Cardiac muscle cell (in vitro differentiated cells and primary cell): ENCODE results near the gene POLN. TPM values are rescaled to one million over a fixed set of nuclear protein-coding genes. Genes with fewer than 3 reads are reported as not detected.
"Not testable (repeated sequence)": the region's sequence is repeated elsewhere in the genome, so short reads cannot be mapped to it uniquely, and the experiment has no call there.

Experiments used
- DNase-seq, 2 donors: peaks; one replicate each; pipeline versions ENCODE4 v3.0.0 to v3.0.0-alpha.2; 2010 to 2017; ENCODE audit warnings: low read depth in 1 of 2, low spot score in 1 of 2
- H3K27ac ChIP-seq: fragments of 200-600 bp; sonication (generic); 2 replicates; pipeline ENCODE4 v1.5.1; 2016
- H3K27me3 ChIP-seq: fragments of 200-600 bp; sonication (generic); 2 replicates; pipeline ENCODE4 v1.6.0; 2016; ENCODE audit warnings: control low read depth
- H3K36me3 ChIP-seq: fragments of 200-600 bp; sonication (generic); 2 replicates; pipeline ENCODE4 v1.5.1; 2016; ENCODE audit warnings: control low read depth
- H3K4me1 ChIP-seq: fragments of 200-600 bp; sonication (generic); 2 replicates; pipeline ENCODE4 v1.8.1; 2017; ENCODE audit warnings: low read depth, mild to moderate bottlenecking, mixed run types
- H3K4me3 ChIP-seq: fragments of 200-600 bp; sonication (generic); 2 replicates; pipeline ENCODE4 v1.5.1; 2016; ENCODE audit warnings: mild to moderate bottlenecking
- H3K9me3 ChIP-seq: fragments of 200-600 bp; sonication (generic); 2 replicates; pipeline ENCODE4 v1.5.1; 2017; ENCODE audit warnings: low read depth, mild to moderate bottlenecking, control low read depth
- CTCF ChIP-seq: IDR thresholded peaks from 2 replicates; pipeline ENCODE4 v1.5.1; 2012; ENCODE audit warnings: low read depth, mild to moderate bottlenecking, low read length
- polyA plus RNA-seq: library from polyadenylated mRNA; unstranded; fragments of >200 nt; fragmentation: Nextera tagmentation; extraction: Ambion mirVana; gene quantifications from 2 replicates; pipeline ENCODE4 v1.2.1, GENCODE V29; 2016
- total RNA-seq: library from RNA; depleted of rRNA; stranded (reverse); fragments of >200 nt; gene quantifications from 2 replicates; pipeline ENCODE4 v1.2.3, GENCODE V29; 2016

The POLN gene
- total and polyA plus RNA-seq, 2 experiments from 2014 or later, result 5.2 to 9.0 TPM

GRCh38 chr4:2036327-2036726 lies 205.6 kb downstream of the POLN start:
- no peaks in the 10 kb centered on the region for H3K4me1 ChIP-seq
- no peak for TF ChIP-seq CTCF
- no peaks in the 10 kb centered on the region for H3K9me3 ChIP-seq
- no peak overlapping the region for H3K4me3 ChIP-seq
- H3K36me3 ChIP-seq, result no peaks in the 10 kb centered on the region
- no peak overlapping the region for H3K27ac ChIP-seq
- no peak for DNase-seq
- peaks cover 20% of the 10 kb centered on the region for H3K27me3 ChIP-seq

GRCh38 chr4:2031161-2031560 lies 210.8 kb downstream of the POLN start:
- H3K4me1 ChIP-seq, H3K36me3 ChIP-seq, H3K27me3 ChIP-seq, H3K4me3 ChIP-seq, H3K27ac ChIP-seq, DNase-seq, H3K9me3 ChIP-seq: not testable (repeated sequence)

GRCh38 chr4:2027120-2027519 lies 214.8 kb downstream of the POLN start:
- H3K4me1 ChIP-seq, DNase-seq, H3K27ac ChIP-seq, H3K4me3 ChIP-seq, H3K27me3 ChIP-seq, H3K9me3 ChIP-seq, H3K36me3 ChIP-seq: not testable (repeated sequence)

GRCh38 chr4:2025817-2026216 lies 216.1 kb downstream of the POLN start:
- no peak for TF ChIP-seq CTCF
- no peak overlapping the region for H3K27ac ChIP-seq

GRCh38 chr4:2024683-2025082 lies 217.2 kb downstream of the POLN start:
- no peak overlapping the region for H3K4me3 ChIP-seq
- peaks cover 14% of the 10 kb centered on the region for H3K4me1 ChIP-seq
- H3K27me3 ChIP-seq, result no peaks in the 10 kb centered on the region
- H3K9me3 ChIP-seq, result no peaks in the 10 kb centered on the region
- H3K27ac ChIP-seq, result no peak overlapping the region
- no peaks in the 10 kb centered on the region for H3K36me3 ChIP-seq
- DNase-seq, result no peak
- no peak for TF ChIP-seq CTCF

More at GRCh38 chr4:2025817-2026216, 216.1 kb downstream of the POLN start:
- H3K9me3 ChIP-seq, result no peaks in the 10 kb centered on the region
- peaks cover 13% of the 10 kb centered on the region for H3K4me1 ChIP-seq
- no peak overlapping the region for H3K4me3 ChIP-seq
- no peaks in the 10 kb centered on the region for H3K36me3 ChIP-seq
- no peak for DNase-seq
- no peaks in the 10 kb centered on the region for H3K27me3 ChIP-seq

Other genes starting within 250 kb of the POLN start
- 45.9 and 71.4 TPM in 2 replicates for gene NELFA, start 233.1 kb downstream of the POLN start, total RNA-seq
- gene NELFA, start 233.1 kb downstream of the POLN start, polyA plus RNA-seq, result 54.4 and 69.0 TPM in 2 replicates
- 14.6 and 20.9 TPM in 2 replicates for gene NAT8L, start 182.8 kb downstream of the POLN start, total RNA-seq
- gene NAT8L, start 182.8 kb downstream of the POLN start, polyA plus RNA-seq, result 5.5 and 6.6 TPM in 2 replicates
- 9.2 and 15.2 TPM in 2 replicates for gene HAUS3, start within 50 bp of the POLN start, total RNA-seq
- gene HAUS3, start within 50 bp of the POLN start, polyA plus RNA-seq, result 16.3 and 19.4 TPM in 2 replicates
- 45.5 and 72.6 TPM in 2 replicates for gene MXD4, start 20.0 kb upstream of the POLN start, total RNA-seq
- gene MXD4, start 20.0 kb upstream of the POLN start, polyA plus RNA-seq, result 36.1 and 64.0 TPM in 2 replicates
- 2.7 and 4.0 TPM in 2 replicates for gene ZFYVE28, start 176.5 kb upstream of the POLN start, total RNA-seq
- 1.3 and 1.9 TPM in 2 replicates for gene ZFYVE28, start 176.5 kb upstream of the POLN start, polyA plus RNA-seq
- gene CFAP99, start 176.8 kb upstream of the POLN start, total RNA-seq, result not detected in 2 replicates
- gene CFAP99, start 176.8 kb upstream of the POLN start, polyA plus RNA-seq, result 0.10 TPM in 1 of 2 replicates, not detected in the other
- 58.7 and 58.8 TPM in 2 replicates for gene RNF4, start 227.0 kb upstream of the POLN start, total RNA-seq
- gene RNF4, start 227.0 kb upstream of the POLN start, polyA plus RNA-seq, result 56.8 and 81.1 TPM in 2 replicates